Iris pigment epithelial cell (primary cell): ENCODE results near the gene NAALADL2.

ENCODE experiments used
- DNase-seq: peaks from one replicate; pipeline ENCODE4 v3.0.0-alpha.2; 2011; ENCODE audit warnings: low read depth

NAALADL2 gene

DNA sequence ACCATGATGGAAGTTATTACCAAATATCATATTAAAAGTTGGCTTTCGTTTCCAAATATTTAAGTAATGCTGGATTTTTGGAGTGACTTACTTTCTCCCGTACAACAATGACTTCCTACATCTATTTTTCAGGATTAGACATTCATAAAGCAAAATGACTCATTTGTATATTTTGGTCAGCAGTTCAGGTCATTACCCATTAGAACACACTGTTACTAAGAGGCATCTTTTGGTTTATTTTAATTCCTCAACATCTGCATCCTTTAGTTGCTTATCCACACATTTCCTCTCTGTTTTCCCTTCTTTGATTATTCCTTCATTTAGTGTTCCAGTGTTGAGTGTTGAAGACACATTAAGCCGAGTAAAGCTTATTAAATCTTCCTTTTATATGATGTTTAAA lies 348.2 kb downstream of the NAALADL2 start:
- DNase-seq: peak; percentile 59

DNA sequence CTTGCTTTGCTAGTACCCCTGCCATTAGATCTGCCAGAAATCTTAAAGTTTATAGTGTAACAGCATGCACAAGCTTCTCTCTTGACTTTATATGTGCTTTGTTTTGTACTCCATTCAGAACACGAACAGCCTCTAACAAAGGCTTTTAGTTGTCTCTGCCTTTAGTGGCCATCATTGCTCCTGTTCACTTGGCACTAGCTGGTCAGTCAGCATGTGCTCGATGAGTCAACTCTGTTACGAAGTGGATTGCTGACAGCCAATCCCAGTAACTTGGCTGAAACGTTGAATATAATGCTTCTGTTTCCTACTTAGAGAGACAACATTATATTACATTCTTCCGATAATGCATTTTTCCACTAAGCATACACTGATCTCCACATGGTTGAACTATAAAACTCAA lies 349.2 kb downstream of the NAALADL2 start:
- peak; percentile 73 for DNase-seq

DNA sequence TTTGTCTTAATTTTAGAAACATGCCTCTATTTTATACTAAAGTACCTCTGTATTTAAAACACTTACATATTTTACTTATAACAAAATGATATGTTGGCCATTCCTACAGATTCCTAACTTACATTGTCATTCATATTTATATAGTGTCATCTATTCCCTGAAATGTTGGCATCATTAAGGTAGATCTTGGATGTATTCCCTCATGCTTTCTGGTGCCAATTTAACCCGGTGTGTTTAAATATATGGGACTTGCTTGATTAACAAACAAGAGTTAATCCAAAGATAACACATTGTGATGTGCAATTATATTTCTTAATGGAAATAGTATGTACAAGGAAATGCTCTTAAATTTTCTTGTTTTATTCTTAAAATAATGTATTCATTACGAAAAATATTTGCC lies 352.3 kb downstream of the NAALADL2 start:
- DNase-seq: no peak

DNA sequence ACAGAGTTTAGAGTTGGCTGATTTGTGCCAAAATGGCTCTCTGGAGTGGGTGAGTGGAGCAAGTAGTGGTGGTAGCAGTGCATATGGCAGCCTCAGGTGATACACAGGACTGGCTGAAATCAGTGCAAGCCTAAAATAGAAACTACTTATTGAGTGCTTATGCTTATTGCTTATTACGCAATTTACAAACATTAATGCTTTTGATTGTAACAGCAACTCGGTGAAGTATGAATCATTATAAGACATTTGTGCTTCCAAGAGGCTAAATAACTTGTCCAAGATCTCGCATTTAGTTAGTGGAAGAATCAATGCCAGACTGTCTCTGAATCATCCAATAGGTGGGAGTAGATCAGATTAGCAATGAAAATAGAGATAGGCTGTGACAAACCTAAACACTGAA lies 353.8 kb downstream of the NAALADL2 start:
- DNase-seq: peak; percentile 80

DNA sequence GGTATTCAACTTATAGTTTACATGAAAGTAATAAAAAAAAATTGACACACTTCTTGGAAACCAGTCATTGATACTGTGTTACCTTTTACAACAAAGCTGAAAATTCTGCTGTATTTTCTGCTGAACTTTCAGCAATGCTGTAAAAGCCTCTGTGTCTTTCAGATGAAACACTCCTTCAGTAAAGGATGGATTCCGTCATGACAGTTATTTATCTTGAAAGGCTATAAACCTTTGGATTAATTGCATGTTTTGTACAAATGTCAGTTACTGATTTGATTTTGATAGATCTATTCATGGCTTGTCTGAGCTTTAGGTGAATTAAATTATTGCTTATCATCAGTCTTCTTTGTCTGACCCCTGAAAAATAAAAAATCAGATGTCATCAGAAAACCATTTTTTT lies 355.1 kb downstream of the NAALADL2 start:
- DNase-seq: no peak

DNA sequence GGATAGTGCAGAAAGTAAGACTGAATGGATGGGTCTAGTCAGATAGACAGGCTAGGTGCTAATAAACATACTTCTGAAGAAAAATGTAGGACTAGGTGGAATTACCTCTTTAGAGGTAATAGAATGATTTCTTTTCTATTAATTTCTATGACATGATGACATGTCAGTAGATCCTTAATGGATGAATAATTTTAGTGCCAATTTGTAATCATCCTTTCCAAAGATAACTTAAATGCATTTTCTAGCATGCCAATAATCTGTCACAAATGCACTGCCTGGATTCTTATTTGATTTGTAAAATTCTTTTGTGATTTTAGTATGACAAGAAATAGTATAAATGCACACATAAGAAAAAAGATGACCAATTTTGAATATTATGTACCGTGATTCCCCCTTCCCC lies 356.7 kb downstream of the NAALADL2 start:
- DNase-seq: no peak

DNA sequence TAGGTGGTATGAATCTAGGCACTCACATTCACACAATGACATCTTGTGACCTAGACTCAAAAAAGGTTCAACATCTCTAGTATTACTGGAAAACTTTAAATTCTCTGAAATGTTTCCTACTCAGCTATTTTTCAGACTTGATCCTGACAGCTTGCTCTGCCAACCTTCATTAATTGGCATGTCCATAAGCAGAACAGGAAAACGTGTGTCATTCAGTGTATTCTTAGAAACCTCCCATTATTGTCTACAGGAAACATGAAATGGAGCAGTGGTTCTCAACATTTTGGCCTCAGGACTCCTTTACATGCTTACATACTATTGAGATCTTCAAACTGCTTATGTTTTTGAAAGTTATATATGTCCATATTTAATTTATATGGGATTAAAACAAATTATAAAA lies 363.2 kb downstream of the NAALADL2 start:
- DNase-seq: no peak

DNA sequence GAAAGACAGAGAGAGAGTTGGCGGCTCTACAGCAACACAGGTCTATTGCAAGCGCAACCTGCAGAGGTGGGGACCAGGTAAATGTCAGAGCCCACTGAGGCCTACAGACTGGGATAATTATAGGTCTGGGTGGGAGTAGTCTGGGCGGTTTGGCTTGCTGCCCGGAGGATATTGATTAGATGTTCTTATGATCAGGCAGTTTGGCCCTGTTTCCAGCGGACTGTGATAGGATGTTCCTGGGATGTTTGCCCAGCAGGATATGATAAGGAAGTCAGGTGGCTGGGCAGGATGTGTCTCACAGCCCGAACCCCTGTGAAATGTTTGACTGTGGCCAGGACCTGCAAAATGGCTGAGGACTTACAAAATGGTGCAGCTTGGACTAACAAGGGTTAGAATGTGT lies 364.9 kb downstream of the NAALADL2 start:
- DNase-seq: no peak

DNA sequence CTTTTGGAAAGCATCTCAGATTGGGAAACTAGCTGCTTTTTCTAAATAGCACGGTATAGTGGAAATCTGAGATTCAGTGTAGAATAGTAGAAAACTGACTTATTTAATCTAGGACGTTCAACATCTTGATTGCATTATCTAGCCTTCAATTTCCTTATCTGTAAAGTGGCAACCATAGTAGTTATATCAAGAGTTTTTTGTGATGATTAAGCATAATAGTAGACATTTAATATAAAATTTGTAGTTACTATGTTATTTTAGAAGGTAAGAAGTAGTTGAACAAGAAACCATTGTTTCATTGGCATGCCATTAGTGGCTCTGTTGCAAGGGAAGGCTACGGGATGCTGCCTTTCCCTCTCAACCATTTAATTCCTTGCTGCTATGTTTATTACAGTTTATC lies 367.3 kb downstream of the NAALADL2 start:
- no peak for DNase-seq

DNA sequence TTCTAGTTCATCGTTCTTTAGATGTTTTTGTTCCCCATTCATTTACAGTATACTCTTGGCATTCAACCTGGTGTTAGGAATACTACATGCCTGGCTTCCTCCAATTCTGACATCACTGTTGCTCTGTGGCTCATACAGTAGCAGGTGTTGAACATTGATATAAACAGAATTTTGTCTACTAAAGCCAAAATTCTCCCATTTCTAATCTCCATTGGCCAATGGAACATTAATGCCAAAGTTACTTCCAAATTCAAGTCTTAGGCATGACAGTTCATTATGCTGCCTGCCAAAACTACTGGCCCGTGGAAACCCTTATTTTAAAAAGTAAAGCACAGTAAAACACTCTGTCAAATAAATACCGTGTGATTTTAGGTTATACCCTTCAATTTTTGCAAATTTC lies 368.0 kb downstream of the NAALADL2 start:
- no peak for DNase-seq

DNA sequence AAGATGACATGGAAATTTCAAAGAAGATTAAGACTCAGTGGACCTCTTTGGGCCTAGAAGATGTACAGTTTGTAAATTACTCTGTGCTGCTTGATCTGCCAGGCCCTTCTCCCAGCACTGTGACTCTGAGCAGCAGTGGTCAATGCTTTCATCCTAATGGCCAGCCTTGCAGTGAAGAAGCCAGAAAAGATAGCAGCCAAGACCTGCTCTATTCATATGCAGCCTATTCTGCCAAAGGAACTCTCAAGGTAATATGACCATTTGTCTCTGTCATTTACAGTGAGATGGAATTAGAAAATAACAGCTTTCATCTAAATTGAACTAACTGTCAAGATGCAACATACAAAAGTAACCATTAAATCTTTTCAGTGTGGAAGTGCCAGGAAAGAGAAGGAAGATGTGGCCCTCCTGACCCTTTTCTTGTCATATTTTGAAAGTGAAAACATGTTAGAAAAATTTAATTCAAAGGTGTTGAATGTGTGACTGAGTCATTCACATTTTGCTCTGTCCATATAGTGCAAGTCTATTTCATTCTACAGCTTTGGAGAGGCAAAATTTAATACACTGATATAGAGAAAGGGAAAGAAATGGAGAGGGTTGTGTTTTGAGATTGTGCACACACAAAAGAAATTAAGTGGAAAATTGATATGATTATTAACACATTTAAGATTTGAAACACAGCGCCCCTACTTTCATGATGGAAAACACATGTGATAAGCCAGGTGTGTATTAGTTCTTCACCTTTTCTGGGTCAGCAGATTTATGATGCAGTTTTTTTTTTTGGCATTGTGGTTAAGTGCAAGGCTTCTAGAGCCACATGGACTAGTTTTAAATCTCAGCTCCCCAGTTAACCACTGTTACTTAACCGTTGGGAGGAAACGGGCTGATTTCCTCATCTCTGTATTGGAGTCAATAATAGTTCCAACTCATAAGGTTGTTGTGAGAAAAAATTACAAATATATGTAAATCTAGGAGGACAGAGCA lies 375.1 kb downstream of the NAALADL2 start:
- no peak for DNase-seq

DNA sequence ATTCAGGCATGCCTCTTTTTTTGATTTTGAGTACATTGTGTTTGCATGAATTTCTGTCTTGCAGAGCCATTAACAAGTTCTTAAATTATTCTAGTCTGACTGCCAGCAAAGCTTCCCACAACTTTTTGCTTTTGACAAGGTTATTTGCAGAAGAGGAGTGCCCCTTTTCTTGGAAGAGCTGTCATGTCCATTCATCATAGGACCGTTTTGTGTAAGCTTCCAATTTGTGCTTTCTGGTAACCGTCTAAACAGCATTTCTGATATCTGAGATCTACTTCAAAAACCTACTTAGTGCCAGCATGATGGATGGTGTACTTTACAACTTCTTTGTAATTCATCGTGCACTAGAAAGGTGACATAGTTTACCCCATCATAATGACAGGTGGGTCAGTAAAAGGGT lies 379.7 kb downstream of the NAALADL2 start:
- DNase-seq: no peak

DNA sequence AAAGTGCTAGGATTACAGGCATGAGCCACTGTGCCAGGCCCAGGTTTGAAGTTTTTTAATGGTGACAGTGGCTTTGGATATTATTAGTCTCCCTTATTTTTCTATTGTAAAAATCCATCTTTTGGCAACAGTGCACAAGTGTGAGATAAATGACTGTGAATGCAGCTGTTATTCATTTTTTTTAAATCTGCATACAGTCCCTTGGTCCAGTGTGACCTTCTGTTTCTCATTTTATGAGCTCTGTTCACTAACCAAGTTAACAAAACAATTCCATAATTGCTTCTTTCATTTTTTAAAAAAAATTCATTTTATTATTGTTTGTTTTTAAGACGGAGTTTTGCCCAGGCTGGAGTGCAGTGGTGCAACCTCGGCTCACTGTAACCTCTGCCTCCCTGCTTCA lies 381.8 kb downstream of the NAALADL2 start:
- DNase-seq: no peak

DNA sequence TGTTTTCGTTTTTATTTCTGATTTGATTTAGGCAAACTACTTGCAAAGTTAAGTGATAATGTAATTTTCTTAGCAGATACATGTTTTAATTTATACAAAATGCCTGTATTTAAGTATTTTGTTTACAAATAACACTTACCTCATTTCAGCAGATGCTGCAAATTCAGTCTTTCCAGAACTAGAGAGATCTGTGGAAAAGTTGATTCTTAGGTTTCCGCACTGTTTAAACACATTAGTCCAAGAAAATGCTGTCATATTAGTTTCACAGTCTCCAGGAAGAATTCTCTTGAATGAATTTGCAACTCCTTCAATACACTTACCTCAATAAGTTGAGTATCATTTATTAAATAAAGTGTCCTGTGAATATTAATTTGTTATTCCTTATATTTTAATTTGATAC lies 383.1 kb downstream of the NAALADL2 start:
- DNase-seq: no peak

DNA sequence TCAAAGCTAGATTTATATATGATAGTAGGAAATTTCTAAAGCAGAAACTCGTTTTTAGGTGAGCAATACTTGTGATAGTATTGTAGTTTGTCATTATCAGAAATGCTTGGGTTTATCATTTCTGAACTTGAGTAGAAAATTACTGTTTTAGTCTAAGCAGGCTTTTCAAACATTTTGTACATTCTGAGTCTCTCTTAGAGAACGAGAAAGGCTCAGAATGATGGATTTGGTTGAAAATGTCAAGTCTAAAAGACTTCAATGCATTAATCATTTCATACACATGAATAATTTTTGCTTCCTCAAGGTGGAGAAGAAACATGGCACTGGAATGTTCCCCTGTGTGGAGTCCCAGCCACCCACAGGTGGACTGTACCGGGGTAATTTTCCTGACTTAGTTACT lies 387.1 kb downstream of the NAALADL2 start:
- no peak for DNase-seq

DNA sequence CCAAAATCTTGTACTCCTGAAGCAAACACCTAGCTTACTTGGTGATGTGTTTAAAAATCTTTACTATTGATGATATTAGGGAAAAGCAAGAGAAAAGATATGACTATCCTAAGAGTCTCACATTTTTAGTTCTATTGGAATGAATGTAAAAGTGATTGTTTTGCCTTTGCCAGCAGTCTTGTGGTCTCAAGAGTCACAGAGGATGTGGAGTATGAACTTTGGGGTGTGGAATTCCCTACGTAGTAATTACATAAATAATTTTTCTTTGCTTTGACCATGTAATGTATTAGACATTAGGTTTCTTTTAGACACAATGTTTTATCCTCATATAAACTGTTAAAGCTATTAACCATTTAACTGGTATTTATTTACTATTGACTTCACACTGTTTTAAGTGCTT lies 387.6 kb downstream of the NAALADL2 start:
- no peak for DNase-seq

DNA sequence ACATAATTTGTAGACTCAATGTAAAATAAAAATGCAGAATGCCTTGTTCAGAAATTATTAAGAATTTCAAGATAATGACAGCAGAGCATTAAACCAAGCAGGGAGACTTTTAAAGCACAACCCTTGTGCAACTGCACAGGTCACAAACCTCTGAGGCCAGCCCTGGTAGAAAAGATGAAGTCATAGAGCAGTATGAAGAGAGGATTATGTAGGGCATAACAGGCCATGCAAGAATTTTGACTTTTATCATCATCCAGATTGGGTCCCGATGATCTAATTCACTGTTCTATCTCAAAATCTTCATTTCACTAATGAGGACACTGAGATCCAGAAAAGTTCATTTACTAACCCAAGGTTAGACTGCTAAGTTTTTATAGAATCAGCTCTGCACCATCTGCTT lies 388.5 kb downstream of the NAALADL2 start:
- no peak for DNase-seq

DNA sequence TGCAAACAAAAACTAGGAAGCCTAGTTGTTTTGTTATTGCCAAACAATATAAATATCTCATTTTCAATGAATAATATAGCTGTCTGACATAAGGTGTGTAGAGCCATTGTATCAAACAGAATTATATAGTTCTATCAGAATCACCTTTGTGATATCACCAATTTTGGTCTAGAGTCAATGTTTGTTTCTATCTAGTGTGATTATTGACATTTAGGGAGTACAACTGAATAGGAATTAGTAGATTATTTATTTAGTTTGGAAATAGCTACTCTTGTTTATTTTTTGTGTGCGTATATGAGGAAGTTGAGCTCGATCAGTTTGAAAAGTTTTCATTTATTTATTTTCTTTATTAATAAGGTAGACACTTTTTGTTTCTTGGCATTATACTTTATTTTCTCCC lies 389.7 kb downstream of the NAALADL2 start:
- no peak for DNase-seq

DNA sequence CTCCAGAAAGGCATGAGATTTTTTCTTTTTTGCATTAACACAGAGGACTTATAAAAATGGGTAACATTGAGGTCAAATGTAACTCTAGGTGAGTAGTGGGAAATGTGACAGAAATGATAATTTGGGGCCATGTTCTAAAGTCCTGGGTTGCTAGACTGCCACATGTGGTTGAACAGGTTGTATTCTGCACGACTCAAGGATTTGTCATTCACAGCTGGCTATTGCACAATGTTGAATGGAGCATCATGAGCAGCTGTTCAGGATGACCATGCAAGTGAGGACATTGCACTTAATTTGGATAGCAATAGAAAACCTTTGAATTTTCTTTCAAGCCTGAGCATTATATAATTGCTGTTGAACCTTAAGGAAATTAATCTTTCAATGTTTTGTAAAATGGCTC lies 396.6 kb downstream of the NAALADL2 start:
- peak; percentile 77 for DNase-seq

DNA sequence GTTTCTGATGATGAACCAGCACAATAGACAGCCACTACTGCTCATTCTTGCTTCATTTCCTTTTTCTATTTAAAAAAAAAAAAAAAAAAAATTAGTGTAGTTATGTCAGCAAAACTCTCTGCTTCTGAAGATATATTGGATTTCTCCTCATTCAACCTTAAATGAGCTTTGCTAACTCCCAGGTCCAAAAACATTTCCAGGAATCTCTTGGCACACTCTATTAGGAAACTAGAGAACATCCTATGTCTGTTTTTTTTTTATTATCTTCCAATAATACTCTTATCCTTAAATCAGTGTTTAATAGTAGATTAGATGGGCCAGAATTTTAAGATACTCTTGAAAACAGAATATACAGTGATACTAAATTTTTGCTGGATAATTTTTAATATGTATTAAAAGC lies 398.0 kb downstream of the NAALADL2 start:
- DNase-seq: no peak

DNA sequence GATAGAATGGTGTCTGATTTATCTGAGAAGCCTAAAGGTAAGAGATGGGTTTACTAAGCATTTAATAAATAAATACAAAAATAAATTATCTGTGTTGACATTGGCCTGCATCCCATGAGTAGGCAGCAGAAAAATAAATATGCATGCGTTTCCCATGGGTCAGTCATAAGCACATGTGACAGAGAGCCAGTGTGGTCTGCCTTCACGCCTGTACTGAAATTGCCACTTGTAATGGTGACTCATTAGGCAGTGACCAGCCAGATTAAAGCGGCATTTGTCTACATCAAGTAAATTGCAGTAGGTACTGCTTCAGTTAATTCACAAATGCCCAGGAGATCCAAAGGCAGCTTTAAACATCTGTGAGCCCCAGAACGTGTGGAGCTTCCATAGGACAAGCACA lies 399.6 kb downstream of the NAALADL2 start:
- peak; percentile 83 for DNase-seq

DNA sequence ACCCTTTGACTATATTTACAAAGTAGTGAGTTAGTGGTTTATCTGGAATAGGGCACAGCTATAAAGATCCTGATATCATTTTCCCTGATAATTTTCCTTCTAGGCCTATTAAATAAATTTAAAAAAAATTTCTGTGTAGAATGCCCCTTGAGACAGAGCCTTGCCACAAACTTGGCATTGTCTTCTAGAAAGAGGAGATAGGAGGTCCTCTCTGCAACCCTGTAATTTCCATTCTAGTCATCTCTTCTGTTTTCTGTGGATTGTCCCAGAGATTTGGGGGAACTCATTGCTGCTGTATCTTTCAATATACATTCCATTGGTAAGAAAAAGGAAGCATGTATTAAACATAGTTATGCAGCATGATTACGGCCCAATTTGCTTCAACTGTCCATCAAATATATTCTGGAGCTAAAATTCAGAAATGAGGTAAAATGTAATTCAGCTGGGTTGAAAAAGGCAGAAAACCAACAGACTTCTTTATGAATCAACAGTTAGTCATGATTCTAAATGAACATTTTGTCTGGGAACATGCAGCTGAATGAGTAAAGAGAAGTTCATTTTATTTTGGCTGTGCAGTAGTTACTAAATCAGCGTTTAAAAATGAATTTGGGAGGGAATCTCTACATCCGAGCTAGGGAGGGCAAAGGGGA lies 401.1 kb downstream of the NAALADL2 start:
- peak; percentile 76 for DNase-seq

DNA sequence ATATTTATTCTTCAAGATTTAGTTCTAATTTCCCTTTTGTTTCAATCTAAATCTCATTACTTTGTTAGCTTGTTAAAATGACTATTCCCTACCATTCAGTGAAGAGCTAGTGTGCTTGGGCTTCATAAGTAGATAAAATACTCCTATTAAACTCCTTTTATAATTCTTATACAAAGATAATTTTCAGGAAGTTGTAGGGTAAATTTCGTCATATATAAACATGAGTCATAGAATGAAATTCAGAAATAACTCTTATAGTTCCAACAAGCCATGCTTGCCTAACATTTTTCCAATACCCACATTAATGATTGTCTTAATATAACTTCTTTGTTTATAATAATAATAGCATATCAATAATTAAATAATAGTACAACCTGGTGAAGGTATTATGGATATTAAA lies 407.3 kb downstream of the NAALADL2 start:
- DNase-seq: peak; percentile 69

DNA sequence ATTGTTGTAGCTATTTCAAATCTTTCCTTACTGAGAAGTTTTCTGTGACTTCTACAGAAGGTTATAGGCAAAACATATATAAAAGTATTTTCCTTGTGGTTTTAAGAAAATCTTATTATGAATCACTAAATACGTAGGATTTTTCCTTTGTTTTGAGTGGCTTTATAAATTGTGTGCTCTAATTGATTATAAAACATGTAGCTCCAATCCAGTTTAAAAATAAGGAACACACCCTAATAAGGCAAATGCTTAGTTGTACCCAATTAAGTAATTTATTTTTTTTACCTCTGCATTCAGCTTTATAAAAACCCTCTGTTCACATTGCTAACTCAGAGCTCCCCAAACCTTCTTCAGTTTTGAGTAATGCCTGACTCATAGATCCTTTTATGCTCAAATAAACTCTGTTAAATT lies 408.0 kb downstream of the NAALADL2 start:
- peak; percentile 70 for DNase-seq
